GM11168 (cell line): ENCODE results near the gene COL5A1.

ENCODE experiments used
- in situ Hi-C: fragments of 300-500 bp; cut with MboI; formaldehyde crosslinking; loops from one replicate; pipeline ENCODE4 v1.12.0; 2022; ENCODE audit warnings: low sequenced_read_pairs; ENCODE audit not compliant: unreplicated experiment

COL5A1 gene

GRCh38 chr9:134881313-134881670 lies 239.7 kb downstream of the COL5A1 start:
- in situ Hi-C loops: no loop called here

DNA sequence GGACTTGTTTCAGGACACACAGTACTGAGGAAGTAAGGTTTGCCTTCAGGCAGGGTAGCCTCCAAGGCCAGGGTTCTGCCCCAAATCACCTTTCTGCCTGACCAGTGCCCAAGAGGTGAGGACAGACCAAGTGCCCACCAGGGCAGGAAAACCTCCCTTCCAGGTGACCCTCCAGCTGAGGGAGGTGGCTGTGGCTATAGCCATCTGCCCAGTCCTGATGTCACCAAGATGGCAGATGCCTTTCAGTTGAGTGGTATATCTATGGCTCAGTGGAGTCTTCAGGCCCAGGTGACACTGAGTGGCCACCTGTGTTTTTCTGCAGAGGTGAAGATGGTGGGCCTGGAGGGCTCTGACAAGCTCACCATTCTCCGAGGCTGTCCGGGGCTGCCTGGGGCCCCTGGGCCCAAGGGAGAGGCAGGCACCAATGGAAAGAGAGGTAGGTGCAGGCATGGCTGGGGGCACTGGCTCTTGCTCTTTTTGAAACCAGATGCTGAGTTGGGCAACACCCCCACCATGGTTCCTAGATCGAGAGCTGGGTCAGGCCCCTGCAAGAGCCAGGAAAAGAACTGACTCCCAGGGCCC lies 240.7 kb downstream of the COL5A1 start:
- in situ Hi-C loops: no loop called here

GRCh38 chr9:134883040-134883782 lies 241.6 kb downstream of the COL5A1 start:
- in situ Hi-C loops: no loop called here

DNA sequence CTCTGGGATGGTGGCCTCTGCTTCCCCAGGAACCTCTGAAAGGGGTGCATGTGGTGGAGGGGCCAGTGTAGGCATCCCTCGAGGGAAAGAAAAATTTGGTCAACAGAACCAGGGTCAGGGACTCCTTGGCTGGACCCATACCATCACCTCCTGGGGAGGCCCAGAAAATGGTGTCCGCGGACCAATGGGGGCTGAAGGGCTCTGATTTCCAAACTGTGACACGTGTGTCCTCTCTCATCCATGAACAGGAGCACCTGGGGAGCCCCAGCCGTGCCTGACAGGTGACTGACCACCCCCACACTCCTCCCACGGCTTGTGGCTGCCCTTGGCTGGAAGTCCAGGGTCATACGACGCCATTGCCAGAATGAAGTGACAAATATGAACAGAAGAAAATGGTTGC lies 242.9 kb downstream of the COL5A1 start:
- in situ Hi-C loops: no loop called here

DNA sequence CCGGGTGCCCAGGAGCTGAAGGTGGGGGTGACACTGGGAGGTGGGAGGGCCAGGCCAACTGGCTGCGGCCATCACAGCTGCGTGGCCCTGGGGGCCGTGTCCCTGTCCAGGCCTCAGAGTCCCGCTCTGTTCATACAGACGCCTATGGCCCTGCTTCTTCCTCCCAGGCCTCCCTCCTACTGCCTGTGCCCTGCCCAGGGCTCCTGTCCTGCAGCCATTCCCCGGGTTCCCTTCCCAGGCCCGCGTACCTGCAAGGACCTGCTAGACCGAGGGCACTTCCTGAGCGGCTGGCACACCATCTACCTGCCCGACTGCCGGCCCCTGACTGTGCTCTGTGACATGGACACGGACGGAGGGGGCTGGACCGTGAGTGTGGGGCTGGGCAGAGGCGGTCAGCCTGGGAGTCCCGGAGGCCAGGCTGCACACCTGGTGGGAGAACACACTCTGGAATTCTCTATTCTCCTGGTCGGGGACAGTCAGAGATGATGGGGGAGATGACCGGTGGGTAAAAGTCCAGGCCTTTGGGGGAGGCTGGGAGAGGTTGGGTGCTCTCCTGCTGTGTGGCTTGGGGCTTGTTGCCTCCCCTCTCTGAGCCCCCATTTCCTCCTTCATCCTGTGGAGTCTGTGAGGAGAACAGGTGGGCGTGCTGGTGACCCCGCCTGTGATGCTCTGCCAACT lies 243.5 kb downstream of the COL5A1 start:
- in situ Hi-C loops: no loop called here

- in situ Hi-C loops: no loop called here
Measured at GRCh38 chr9:134885679-134886412, 244.2 kb downstream of the COL5A1 start.

- in situ Hi-C loops: no loop called here
Measured at GRCh38 chr9:134886413-134886913, 244.9 kb downstream of the COL5A1 start.

GRCh38 chr9:134887219-134887618 lies 245.6 kb downstream of the COL5A1 start:
- in situ Hi-C loops: no loop called here

- in situ Hi-C loops: no loop called here
Measured at GRCh38 chr9:134887686-134888602, 246.3 kb downstream of the COL5A1 start.

GRCh38 chr9:134888603-134889190 lies 247.1 kb downstream of the COL5A1 start:
- in situ Hi-C loops: no loop called here

DNA sequence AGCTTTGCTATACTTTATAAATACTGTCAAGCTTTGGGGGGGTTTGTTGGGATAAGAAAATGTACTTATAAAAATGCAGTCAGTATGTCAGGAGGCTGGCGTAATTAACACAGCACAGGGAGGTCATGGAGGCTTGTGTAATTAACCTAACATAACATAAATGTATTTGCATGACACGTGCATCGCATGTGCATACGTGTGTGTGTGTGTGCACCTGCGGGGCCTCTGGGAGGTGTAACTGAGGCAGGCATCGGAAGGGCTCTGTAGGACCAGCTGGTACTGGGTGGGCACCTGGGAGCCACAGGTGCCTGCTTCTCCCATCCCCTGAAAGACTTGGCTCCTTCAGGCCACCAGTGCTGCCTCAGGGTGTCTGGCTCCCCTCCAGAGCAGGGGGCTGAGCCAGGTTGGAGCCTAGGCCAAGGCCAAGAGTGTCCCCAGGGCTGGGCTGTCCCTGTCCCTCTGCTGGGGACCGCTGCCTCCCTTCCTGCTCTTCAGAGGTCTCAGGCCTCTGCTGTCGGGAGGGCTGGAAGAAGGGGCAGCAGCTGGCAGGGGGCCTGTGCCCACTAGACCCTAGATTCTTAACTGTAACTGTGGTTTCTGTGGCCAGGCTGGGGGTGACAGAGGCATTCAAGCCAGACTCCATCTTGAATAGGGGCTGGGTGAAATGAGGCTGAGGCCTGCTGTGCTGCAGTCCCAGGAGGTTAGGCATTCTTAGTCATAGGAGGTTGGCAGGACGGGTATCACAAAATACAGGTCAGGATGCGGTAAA lies 248.0 kb downstream of the COL5A1 start:
- in situ Hi-C loops: no loop called here

DNA sequence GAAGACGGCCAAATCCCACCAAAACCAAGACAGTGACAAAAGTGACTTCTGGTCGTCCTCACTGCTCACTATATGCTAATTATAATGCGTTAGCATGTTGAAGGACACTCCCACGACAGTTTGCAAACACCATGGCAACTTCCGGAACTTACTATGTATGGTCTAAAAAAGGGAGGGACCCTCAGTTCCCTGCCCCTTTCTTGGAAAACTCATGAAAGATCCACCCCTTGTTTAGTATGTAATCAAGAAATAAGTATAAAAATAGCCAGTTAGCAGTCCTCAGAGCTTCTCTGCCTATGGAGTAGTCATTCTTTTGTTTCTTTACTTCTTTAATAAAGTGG lies 248.5 kb downstream of the COL5A1 start:
- in situ Hi-C loops: no loop called here

- in situ Hi-C loops: no loop called here
Measured at GRCh38 chr9:134891053-134891452, 249.4 kb downstream of the COL5A1 start.

GRCh38 chr9:134891713-134892112 lies 250.1 kb downstream of the COL5A1 start:
- in situ Hi-C loops: no loop called here

- in situ Hi-C loops: no loop called here
Measured at GRCh38 chr9:134892221-134892620, 250.6 kb downstream of the COL5A1 start.

GRCh38 chr9:134892820-134893420 lies 251.3 kb downstream of the COL5A1 start:
- in situ Hi-C loops: no loop called here
